CD14-positive monocyte (primary cell): ENCODE results near the gene MTR. TPM values are rescaled to one million over a fixed set of nuclear protein-coding genes. Genes with fewer than 3 reads are reported as not detected.

Experiments used
- DNase-seq, 3 donors: peaks; one replicate each; pipeline ENCODE4 v3.0.0-alpha.2; 2011 to 2022
- H2AFZ ChIP-seq: 2 replicates; pipeline ENCODE4 v1.6.0; 2012; ENCODE audit warnings: mild to moderate bottlenecking, low read depth, low read length, inconsistent platforms; ENCODE audit not compliant: insufficient read depth, poor library complexity, severe bottlenecking
- H3K27ac ChIP-seq, 2 donors: 1 replicate in 1 of 2; 2 replicates in 1 of 2; pipeline ENCODE4 v1.5.1; 2012 to 2013; ENCODE audit warnings: low read length in 2 of 2, control low read depth in 1 of 2, inconsistent platforms in 1 of 2, low read depth in 1 of 2, mild to moderate bottlenecking in 1 of 2
- H3K27me3 ChIP-seq, 2 donors: one replicate each; pipeline versions ENCODE4 v1.6.0 to v1.6.1; 2011 to 2013; ENCODE audit warnings: low read length in 2 of 2; ENCODE audit not compliant: control insufficient read depth in 2 of 2, insufficient read depth in 2 of 2
- H3K36me3 ChIP-seq, 2 donors: replicated peaks in 1 of 2; 1 replicate in 1 of 2; 2 replicates in 1 of 2; pipeline versions ENCODE4 v1.5.1 to v1.6.1; 2012 to 2013; ENCODE audit warnings: low read length in 2 of 2, control low read depth in 1 of 2, inconsistent platforms in 1 of 2, mild to moderate bottlenecking in 1 of 2; ENCODE audit not compliant: insufficient read depth in 2 of 2, control insufficient read depth in 1 of 2
- H3K4me1 ChIP-seq, 2 donors: 1 replicate in 1 of 2; 2 replicates in 1 of 2; pipeline versions ENCODE4 v1.5.1 to v1.6.1; 2012 to 2013; ENCODE audit warnings: low read length in 2 of 2, control low read depth in 1 of 2, inconsistent platforms in 1 of 2, mild to moderate bottlenecking in 1 of 2, moderate library complexity in 1 of 2; ENCODE audit not compliant: insufficient read depth in 2 of 2, control insufficient read depth in 1 of 2
- H3K4me2 ChIP-seq: replicated peaks from 2 replicates; pipeline ENCODE3; 2012; ENCODE audit warnings: low read length, moderate library complexity, mild to moderate bottlenecking; ENCODE audit not compliant: poor library complexity, severe bottlenecking; ENCODE audit errors: extremely low read depth
- H3K4me3 ChIP-seq, 3 experiments: fragments of 200-600 bp in 1 of 3; sonication (generic) in 1 of 3; replicated peaks in 1 of 3; 1 replicate in 2 of 3; 2 replicates in 1 of 3; pipeline ENCODE4 v1.5.1; 2011 to 2013; ENCODE audit warnings: low read length in 3 of 3, mild to moderate bottlenecking in 3 of 3, control low read depth in 2 of 3, low read depth in 2 of 3, inconsistent platforms in 1 of 3, moderate library complexity in 1 of 3
- H3K79me2 ChIP-seq: 2 replicates; pipeline ENCODE4 v1.6.0; 2012; ENCODE audit warnings: mild to moderate bottlenecking, control low read depth, inconsistent platforms, low read length, moderate library complexity; ENCODE audit not compliant: insufficient read depth
- H3K9ac ChIP-seq: 2 replicates; pipeline ENCODE4 v1.6.0; 2017; ENCODE audit warnings: low read length, mild to moderate bottlenecking; ENCODE audit not compliant: insufficient read depth, poor library complexity, severe bottlenecking
- H3K9me3 ChIP-seq, 2 donors: replicated peaks in 1 of 2; 1 replicate in 1 of 2; 2 replicates in 1 of 2; pipeline versions ENCODE4 v1.5.1 to v1.6.1; 2012 to 2013; ENCODE audit warnings: low read length in 2 of 2, control low read depth in 1 of 2; ENCODE audit not compliant: control insufficient read depth in 1 of 2, insufficient read depth in 1 of 2
- H4K20me1 ChIP-seq: 2 replicates; pipeline ENCODE4 v1.6.0; 2012; ENCODE audit warnings: mild to moderate bottlenecking, low read length, control low read depth, moderate library complexity; ENCODE audit not compliant: insufficient read depth
- H3K27ac Mint-ChIP-seq, 7 donors: one replicate each; pipeline ENCODE4 v1.8.0; 2020; ENCODE audit warnings: mild to moderate bottlenecking in 7 of 7, mixed read lengths in 7 of 7, moderate library complexity in 6 of 7, inconsistent platforms in 2 of 7
- H3K27me3 Mint-ChIP-seq, 3 donors: one replicate each; pipeline ENCODE4 v1.8.0; 2021 to 2022; ENCODE audit warnings: low read depth in 3 of 3, mild to moderate bottlenecking in 3 of 3, mixed read lengths in 3 of 3, moderate library complexity in 3 of 3, inconsistent platforms in 1 of 3
- H3K36me3 Mint-ChIP-seq, 2 donors: one replicate each; pipeline ENCODE4 v1.8.0; 2020; ENCODE audit warnings: mixed read lengths in 2 of 2, inconsistent platforms in 1 of 2, mild to moderate bottlenecking in 1 of 2
- H3K4me1 Mint-ChIP-seq: one replicate; pipeline ENCODE4 v1.8.0; 2020; ENCODE audit warnings: mild to moderate bottlenecking, mixed read lengths
- H3K4me3 Mint-ChIP-seq, 2 donors: one replicate each; pipeline ENCODE4 v1.8.0; 2020; ENCODE audit warnings: mild to moderate bottlenecking in 2 of 2, mixed read lengths in 2 of 2, moderate library complexity in 1 of 2
- H3K9me3 Mint-ChIP-seq, 7 donors: one replicate each; pipeline ENCODE4 v1.8.0; 2020 to 2022; ENCODE audit warnings: mixed read lengths in 7 of 7, mild to moderate bottlenecking in 6 of 7, moderate library complexity in 6 of 7, inconsistent platforms in 2 of 7
- CTCF ChIP-seq: fragments of 200-600 bp; IDR thresholded peaks from one replicate; pipeline ENCODE4 v1.8.0; 2022; ENCODE audit warnings: antibody characterized with exemption, mild to moderate bottlenecking
- WGBS: methylation state at CpG from one replicate; pipeline ENCODE4 v1.1.5; 2013; ENCODE audit warnings: missing lambda C conversion rate; ENCODE audit not compliant: insufficient coverage; 5-methylcytosine and 5-hydroxymethylcytosine counted together
- intact Hi-C, 2 donors: fragments of 100-400 bp; cut with micrococcal nuclease; formaldehyde crosslinking; loops; one replicate each; pipeline versions ENCODE4 v1.15.0 to v1.15.1; 2023
- polyA plus RNA-seq, 3 donors: library from polyadenylated mRNA; depleted of rRNA in 1 of 3; unstranded in 2 of 3; stranded (reverse) in 1 of 3; fragments of 300-500 nt in 2 of 3; fragments of >200 nt in 1 of 3; fragmentation: Illumina TruSeq in 2 of 3; gene quantifications; 1 replicate in 2 of 3; 2 replicates in 1 of 3; pipeline ENCODE4 v1.2.3, GENCODE V29; 2012 to 2021

Gene MTR
- polyA plus RNA-seq, 3 donors: 3.4 to 5.4 (median 4.7) TPM

- no peak overlapping the region for H3K4me3 ChIP-seq
- H3K9me3 ChIP-seq: no peaks in the 10 kb centered on the region
- H3K9ac ChIP-seq: no peak overlapping the region
- Mint-ChIP-seq H3K27me3 (peaks cover 0 to 1% (median 0%) of the 10 kb centered on the region in 3 donors), H3K36me3 (peaks cover 82 to 83% of the 10 kb centered on the region in 2 donors), H3K9me3 (no peaks in the 10 kb centered on the region), H3K4me1 (no peaks in the 10 kb centered on the region), H3K27ac (no peak overlapping the region), H3K4me3 (no peak overlapping the region)
- intact Hi-C loops: no loop called here
- no peak for TF ChIP-seq CTCF
- no peak for DNase-seq
- H2AFZ ChIP-seq: no peak overlapping the region
- no CpG with 5 or more reads among the region's 7 CpGs for WGBS
- H3K79me2 ChIP-seq: no peaks in the 10 kb centered on the region
- no peak overlapping the region for H3K27ac ChIP-seq
- peaks cover 45 to 95% of the 10 kb centered on the region in 2 donors for H3K36me3 ChIP-seq
- H4K20me1 ChIP-seq: no peaks in the 10 kb centered on the region
- H3K27me3 ChIP-seq: no peaks in the 10 kb centered on the region
- no peaks in the 10 kb centered on the region for H3K4me1 ChIP-seq
- H3K4me2 ChIP-seq: no peak overlapping the region
These were observed 63.1 kb downstream of the MTR start for GRCh38 chr1:236858165-236858564.

GRCh38 chr1:236860101-236860500 lies 65.0 kb downstream of the MTR start:
- Histone ChIP-seq H3K4me3 (no peak overlapping the region), H3K4me2 (no peak overlapping the region), H3K9me3 (no peaks in the 10 kb centered on the region), H2AFZ (no peak overlapping the region), H3K79me2 (no peaks in the 10 kb centered on the region), H3K9ac (no peak overlapping the region), H3K27ac (no peak overlapping the region), H3K36me3 (peaks cover 45 to 87% of the 10 kb centered on the region in 2 donors), H3K4me1 (peaks cover 0 to 1% of the 10 kb centered on the region in 2 donors), H3K27me3 (no peaks in the 10 kb centered on the region), H4K20me1 (no peaks in the 10 kb centered on the region)
- peaks cover under 1% of the 10 kb centered on the region for H3K4me1 Mint-ChIP-seq
- no CpG with 5 or more reads among the region's 4 CpGs for WGBS
- peak overlapping the region in 1 of 7 donors; percentile 33 for H3K27ac Mint-ChIP-seq
- no peaks in the 10 kb centered on the region for H3K9me3 Mint-ChIP-seq
- peaks cover 76 to 77% of the 10 kb centered on the region in 2 donors for H3K36me3 Mint-ChIP-seq
- H3K27me3 Mint-ChIP-seq: peaks cover 0 to 1% (median 0%) of the 10 kb centered on the region in 3 donors
- H3K4me3 Mint-ChIP-seq: no peak overlapping the region
- TF ChIP-seq CTCF: no peak
- intact Hi-C loops: loop anchor here in 1 of 2 donors (10.0 kb wide), 1 partner anchor 755 kb away; no protein-coding TSS in a partner anchor
- no peak for DNase-seq
